Activated CD8-positive, alpha-beta memory T cell treated with anti-CD3 and anti-CD28 coated beads, Interleukin-2, amount 50 U/mL, for 24 hours (primary cell): Measurements from ENCODE around the gene EMCN.
"Not testable (repeated sequence)": the region's sequence is repeated elsewhere in the genome, so short reads cannot be mapped to it uniquely, and the experiment has no call there.

Source experiments
- DNase-seq: peaks from one replicate; pipeline ENCODE4 v3.0.0-alpha.2; 2020; ENCODE audit errors: extremely low read depth

The EMCN gene, protein sequence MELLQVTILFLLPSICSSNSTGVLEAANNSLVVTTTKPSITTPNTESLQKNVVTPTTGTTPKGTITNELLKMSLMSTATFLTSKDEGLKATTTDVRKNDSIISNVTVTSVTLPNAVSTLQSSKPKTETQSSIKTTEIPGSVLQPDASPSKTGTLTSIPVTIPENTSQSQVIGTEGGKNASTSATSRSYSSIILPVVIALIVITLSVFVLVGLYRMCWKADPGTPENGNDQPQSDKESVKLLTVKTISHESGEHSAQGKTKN

GRCh38 chr4:100517864-100518341, at the start of gene EMCN:
Gene EMCN (minus strand): TSS chr4:100518022. CDS start chr4:100517914, 108 bp downstream.
- no peak for DNase-seq

GRCh38 chr4:100566396-100566795, 48.6 kb upstream of the EMCN start:
- no peak for DNase-seq

DNA sequence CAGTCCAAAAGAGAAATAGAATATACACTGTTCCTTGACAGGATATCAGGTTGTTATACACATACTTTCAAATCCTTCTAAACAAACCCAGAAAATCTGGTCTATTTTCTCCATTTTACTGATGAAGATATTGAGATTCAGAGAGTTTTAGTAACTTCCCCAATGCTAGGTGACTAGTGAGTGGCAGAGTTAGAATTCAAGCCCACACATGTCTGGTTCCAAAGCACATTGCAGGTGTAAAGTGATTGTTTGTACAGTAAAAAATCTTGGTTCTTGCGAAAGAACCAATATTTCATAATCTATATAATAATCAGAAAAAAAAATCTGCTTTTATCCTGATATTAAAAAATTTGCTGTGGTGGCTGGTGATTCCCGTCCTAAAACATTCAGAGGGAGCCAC, 39.5 kb upstream of the EMCN start:
- DNase-seq = no peak

DNA sequence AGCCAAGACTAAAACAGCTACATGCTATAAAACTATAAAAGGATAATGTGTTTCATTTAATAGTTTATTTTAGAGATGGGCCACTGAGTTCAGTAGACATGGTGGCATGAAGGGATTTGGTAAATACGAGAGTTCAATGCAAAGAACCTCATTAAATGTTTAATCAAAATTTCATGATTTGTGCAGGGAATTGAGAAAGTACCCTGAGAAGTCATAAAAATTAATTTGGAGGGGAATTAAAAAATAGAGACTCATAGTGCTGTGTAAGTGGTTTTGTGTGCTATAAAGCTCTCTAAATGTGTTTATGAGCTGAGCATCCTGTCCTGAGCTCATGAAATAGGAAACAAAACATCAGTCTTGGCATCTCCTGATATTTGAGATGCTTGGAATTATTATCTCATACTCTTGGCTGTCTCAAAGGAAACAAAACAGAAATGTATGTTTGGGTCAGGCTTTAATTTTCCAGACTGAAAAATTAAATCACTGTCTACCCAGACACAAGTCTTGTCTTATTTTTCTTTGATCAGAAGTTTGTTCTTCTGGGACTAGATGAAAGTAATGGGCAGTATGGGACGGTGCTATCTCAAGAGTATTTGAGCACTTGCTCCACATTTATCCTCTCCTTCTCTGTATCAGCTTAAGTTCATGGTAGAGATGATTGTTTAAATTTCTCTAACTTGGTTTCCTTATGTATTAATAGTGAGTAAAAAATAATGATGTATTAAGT, 38.0 kb upstream of the EMCN start:
- DNase-seq = no peak

GRCh38 chr4:100548200-100548560, 30.4 kb upstream of the EMCN start:
- no peak for DNase-seq

DNA sequence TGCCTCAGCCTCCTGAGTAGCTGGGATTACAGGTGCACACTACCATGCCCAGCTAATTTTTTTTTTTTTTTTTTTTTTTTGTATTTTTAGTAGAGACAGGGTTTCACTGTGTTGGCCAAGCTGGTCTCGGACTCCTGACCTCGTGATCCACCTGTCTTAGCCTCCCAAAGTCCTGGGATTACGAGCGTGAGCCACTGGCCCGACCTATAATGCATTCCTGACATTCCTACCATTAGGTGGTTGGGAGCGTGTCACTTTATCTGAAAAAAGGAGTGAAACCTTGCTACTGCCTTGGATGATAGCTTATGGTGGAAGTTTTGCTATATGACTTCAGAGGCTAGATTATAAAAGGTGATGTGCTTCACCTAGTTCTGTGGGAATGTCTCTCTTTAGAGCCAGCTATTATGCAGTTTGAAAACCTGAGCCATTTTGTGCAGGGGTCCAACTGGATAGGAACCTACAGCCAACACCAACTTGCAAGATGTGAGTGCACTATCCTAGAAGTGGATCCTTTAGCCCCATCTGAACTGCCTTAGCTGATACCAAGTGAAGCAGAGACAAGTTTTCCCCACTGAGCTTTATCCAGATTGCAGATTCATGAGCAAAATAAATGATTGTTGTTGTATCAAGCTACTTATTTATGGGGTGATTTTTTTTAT, 29.8 kb upstream of the EMCN start:
- DNase-seq = no peak

GRCh38 chr4:100545427-100545826, 27.6 kb upstream of the EMCN start:
- no peak for DNase-seq

DNA sequence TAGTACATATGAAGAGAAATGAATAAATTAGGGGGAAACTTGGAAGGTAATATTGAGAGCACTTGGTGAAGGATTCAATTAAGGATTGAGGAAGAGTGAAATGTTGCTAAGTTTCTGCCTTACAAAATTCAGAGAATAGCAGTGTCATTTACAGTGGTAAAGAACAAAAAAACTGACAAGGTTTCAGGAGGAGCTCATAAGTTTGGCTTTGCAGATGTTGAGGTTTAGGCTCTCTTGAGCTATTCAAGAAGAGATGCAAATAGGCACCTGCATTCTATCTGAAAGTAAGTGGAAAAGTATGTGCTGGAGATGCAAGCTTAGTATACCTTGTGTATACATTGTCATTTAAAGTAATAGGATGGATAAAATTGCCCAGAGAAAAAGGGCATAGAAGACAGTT, 22.3 kb upstream of the EMCN start:
- no peak for DNase-seq

- no peak for DNase-seq
Observed at GRCh38 chr4:100539706-100540105, 21.9 kb upstream of the EMCN start.

- DNase-seq = no peak
Observed at GRCh38 chr4:100533741-100534140, 15.9 kb upstream of the EMCN start.

DNA sequence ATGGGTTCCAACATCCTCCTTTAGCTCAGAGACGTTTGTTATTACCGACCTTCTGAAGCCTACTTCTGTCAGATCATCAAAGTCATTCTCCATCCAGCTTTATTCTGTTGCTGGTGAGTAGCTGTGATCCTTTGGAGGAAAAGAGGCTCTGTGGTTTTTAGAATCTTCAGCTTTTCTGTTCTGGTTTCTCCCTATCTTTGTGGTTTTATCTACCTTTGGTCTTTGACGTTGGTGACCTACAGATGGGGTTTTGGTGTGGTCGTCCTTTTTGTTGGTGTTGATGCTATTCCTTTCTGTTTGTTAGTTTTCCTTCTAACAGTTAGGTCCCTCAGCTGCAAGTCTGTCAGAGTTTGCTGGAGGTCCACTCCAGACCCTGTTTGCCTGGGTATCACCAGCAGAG, 12.3 kb upstream of the EMCN start:
- DNase-seq = not testable (repeated sequence)

DNA sequence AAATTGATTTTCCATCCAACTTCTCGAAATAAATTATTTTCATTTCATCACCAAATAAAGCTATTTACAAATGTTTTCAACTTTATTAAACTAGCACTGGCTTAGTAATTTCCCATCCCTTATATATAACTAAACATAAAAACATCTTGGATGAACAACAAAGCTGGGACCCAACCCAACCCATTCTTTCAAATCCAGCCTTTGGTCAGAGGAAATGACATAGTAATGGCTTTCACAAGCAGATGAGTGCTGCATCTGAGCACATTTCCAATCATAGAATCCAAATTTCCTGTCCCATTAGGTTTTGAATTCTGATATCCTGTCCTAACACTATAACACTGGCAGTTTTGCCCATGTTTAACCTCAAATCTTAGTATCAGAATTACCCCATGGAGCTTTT, 7.9 kb upstream of the EMCN start:
- no peak for DNase-seq

- no peak for DNase-seq
Observed at GRCh38 chr4:100519205-100519604, 1.4 kb upstream of the EMCN start.

DNA sequence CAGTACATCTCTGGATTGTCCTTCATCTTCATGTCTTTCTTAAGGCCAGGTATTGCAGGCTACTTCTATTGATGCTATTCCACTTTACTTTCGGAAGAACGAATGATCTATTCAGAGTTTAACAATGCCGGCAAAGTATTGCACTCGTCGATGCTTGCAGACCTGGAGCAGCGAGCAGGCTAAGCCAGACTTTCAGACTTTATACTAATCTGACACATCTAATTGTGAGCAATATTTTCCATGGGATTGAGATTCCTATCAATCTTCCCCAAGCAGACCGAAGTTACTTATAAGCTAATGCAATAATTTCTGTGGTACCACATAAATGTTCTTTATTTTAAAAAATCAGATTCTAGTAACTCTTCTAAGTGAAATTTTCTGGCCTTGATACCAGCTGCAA, 1.6 kb downstream of the EMCN start:
- no peak for DNase-seq

GRCh38 chr4:100511896-100512295, 5.9 kb downstream of the EMCN start:
- no peak for DNase-seq

- DNase-seq = no peak
Observed at GRCh38 chr4:100510551-100510950, 7.3 kb downstream of the EMCN start.

GRCh38 chr4:100509386-100509785, 8.4 kb downstream of the EMCN start:
- no peak for DNase-seq

DNA sequence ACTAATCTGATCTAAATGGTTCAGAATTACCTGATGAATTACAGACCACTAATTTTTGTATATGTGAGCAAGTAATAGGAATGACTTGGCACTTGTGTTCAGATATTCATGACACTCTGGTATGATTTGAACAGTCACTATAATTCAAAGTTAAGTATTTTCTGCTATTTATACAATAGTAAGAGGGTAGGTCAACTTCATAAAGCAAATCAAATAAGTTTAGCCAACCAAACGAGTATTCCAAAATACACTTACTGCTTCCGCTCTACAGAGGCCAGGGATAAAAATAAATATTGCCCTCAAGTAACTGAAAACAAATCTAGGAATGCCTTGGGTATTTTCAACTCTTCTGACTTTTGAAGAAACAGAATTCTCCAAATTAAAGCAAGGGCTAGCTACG, 9.1 kb downstream of the EMCN start:
- DNase-seq = no peak

DNA sequence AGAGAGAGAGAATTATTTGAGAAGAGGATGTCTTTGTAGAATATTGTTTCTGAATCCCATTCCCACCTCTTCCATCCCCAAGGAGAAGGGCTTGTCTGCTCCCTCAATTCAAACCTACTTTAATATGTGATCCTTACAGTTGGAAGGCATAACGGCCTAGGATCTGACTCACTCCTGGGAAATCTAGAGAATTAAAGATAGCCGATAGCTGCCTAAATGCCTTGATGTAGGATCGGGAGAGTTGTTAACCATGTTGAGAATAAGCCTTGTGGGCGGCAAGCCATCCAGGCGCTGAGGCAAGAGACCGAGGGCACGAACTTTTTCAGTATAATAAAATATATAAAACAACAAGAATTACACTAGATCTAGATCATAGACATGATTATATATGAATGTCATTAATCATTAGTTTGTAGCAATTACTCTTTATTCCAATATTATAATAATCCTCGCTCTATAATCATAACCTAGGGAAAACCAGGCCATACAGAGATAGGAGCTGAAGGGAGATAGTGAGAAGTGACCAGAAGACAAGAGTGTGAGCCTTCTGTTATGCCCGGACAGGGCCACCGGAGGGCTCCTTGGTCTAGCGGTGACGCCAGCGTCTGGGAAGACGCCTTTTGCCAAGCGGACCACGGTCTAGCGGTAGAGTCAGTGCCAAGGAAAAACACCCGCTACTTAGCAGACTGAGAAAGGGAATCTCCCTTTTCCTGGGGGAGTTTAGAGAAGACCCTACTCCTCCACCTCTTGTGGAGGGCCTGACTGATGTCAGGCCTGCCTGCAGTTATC, 13.5 kb downstream of the EMCN start:
- DNase-seq = no peak

DNA sequence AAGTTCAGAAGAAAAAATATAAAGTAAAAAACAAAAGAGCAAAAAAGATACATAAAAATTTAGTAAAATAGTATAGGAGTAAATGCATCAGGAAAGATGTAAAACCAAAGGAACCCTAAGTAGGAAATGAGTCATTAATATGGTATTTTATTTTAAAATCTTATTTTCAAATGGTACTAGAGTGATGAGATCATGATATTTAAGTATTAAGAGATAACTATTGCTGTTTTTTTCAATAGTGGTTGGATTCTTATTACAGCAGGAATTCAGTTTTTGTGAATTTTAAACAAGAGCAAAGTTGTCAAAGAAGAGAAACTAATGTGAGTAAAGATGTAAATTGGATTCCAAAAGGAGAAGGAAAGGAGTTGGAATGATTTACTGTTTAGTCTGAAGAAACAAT, 20.0 kb downstream of the EMCN start:
- DNase-seq = no peak

DNA sequence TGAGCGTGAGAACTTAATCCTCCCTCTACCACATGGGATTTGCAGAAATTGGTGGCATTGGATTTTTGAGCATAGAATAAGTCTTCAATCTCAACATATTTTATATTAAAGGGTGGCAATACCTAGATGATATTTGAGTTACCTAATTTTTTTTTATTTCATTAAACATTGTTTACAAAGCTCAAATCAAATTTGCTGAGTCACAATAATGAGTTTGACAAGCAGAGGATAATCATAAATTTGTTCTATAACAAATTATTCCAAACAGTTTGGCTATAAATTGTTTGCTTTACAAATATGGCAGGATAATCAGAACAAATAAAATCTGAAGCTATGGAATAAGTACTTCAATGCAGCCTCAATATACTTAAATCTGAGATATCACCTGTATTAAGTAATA, 22.7 kb downstream of the EMCN start:
- DNase-seq = no peak

DNA sequence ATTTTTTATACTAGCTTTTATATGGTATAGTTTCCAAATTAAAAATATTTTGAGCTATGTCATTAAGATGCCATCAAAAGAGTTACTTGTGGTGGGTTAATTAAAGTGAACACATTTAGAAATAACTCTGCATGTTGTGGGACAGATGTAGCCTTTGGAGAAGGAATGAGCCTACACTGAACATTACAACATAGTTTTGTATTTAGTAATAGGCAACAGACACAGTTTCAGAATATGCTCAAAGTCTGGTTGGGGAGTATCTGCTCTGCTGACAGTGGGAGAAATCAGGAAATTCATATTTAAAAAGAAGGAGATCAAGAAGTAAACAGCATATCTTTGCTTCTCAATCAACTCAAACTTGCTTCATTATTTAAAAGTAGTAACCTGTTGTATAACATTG, 23.7 kb downstream of the EMCN start:
- no peak for DNase-seq
